ENCODE data around the gene ELP5. TPM values are rescaled to one million over a fixed set of nuclear protein-coding genes. Genes with fewer than 3 reads are reported as not detected.

The ELP5 gene
- total and polyA plus RNA-seq, 2 donors (not counting 3 experiments of a cell fraction or from before 2014, with no cell fraction given), result 44.4 to 54.7 TPM

DNA sequence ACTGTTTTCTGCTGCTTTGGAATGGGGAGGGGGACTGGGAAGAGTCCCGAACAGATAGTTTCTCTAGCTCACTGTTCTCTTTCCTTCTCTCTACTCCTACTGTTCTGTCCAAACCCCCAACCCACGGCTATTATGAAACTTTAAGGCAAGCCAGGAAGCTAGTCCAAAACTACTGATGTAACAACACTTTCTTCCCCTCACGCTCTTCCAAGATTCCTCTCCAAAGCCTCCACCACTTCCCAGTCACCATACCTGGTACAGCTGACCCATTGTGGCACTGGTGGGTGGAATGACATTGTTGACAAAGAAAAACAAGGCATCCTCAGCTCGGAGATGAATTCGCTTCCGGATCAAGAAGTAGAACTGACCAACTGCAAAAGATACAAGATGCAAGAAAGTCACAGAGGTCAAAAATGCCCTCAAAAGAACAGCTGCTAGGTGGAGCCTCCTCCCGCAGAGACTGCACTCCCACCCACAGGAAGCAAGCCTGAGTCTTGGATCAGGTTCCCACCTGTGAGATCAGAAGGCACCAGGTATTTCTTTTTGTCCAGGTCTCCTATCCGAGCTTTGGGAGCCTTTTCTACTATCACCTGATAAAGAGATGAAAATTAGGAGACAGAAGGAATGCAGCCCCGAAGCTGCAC lies 10.8 kb upstream of the ELP5 start:
- H4K20me1 ChIP-seq (replicated peaks; ENCODE audit: control insufficient read depth, extremely low read depth, insufficient read depth, low read length), result no peaks in the 10 kb centered on the region
- no peak overlapping the region for H2AFZ ChIP-seq (ENCODE audit: low read depth, low read length)
- dilution Hi-C loops (cut with MboI; ENCODE audit: extremely low pct_ligation_motif_present, low sequenced_read_pairs) (no loop called here), intact Hi-C loops (cut with micrococcal nuclease) (no loop called here)
- no peaks in the 10 kb centered on the region for H3K9me1 ChIP-seq (replicated peaks; ENCODE audit: control insufficient read depth, extremely low read depth, insufficient read depth, low read length)
- H3K36me3 ChIP-seq (ENCODE audit: control insufficient read depth in 2 of 2, extremely low read depth in 1 of 2, insufficient read depth in 2 of 2, low read length in 2 of 2), result peaks cover 14 to 21% of the 10 kb centered on the region in 2 experiments
- H3K27me3 ChIP-seq (ENCODE audit: control insufficient read depth in 2 of 2, insufficient read depth in 2 of 2, low read length in 2 of 2), result no peaks in the 10 kb centered on the region
- ChIA-PET POLR2A (interaction anchor here (0.8 kb wide), 1 partner anchor 88 kb away, joined by 5 read pairs; the partner anchor contains the start of gene NEURL4), CTCF (interaction anchor here (1.0 to 3.4 kb wide), 4 partner anchors 21 to 195 kb away, joined by 3 to 24 read pairs (median 12); partner anchors contain the start of genes ACADVL and DLG4)
- no peaks in the 10 kb centered on the region for H3K9me3 ChIP-seq (replicated peaks; ENCODE audit: control insufficient read depth, insufficient read depth, low read length)
- TF ChIP-seq JUN (IDR thresholded peaks at IDR 0.05; ENCODE audit: borderline replicate concordance, insufficient read depth, insufficient read length, low read depth) (no peak), EZH2 (IDR thresholded peaks at IDR 0.05; ENCODE audit: borderline replicate concordance, low read depth, low read length, severe bottlenecking) (no peak), MYC (IDR thresholded peaks at IDR 0.05; ENCODE audit: low read depth, low read length) (no peak), FOS (IDR thresholded peaks at IDR 0.05; ENCODE audit: borderline replicate concordance, insufficient read depth, low read length) (no peak)
- TF ChIP-seq, protein P1, sequence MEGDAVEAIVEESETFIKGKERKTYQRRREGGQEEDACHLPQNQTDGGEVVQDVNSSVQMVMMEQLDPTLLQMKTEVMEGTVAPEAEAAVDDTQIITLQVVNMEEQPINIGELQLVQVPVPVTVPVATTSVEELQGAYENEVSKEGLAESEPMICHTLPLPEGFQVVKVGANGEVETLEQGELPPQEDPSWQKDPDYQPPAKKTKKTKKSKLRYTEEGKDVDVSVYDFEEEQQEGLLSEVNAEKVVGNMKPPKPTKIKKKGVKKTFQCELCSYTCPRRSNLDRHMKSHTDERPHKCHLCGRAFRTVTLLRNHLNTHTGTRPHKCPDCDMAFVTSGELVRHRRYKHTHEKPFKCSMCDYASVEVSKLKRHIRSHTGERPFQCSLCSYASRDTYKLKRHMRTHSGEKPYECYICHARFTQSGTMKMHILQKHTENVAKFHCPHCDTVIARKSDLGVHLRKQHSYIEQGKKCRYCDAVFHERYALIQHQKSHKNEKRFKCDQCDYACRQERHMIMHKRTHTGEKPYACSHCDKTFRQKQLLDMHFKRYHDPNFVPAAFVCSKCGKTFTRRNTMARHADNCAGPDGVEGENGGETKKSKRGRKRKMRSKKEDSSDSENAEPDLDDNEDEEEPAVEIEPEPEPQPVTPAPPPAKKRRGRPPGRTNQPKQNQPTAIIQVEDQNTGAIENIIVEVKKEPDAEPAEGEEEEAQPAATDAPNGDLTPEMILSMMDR (IDR thresholded peaks at IDR 0.05; ENCODE audit: extremely low read depth in 1 of 2, insufficient read depth in 1 of 2, low read depth in 1 of 2, low read length in 2 of 2), result no peak
- TF ChIP-seq, protein P2, sequence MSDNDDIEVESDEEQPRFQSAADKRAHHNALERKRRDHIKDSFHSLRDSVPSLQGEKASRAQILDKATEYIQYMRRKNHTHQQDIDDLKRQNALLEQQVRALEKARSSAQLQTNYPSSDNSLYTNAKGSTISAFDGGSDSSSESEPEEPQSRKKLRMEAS (IDR thresholded peaks at IDR 0.05; ENCODE audit: insufficient read depth, insufficient read length), result no peak
- peaks cover 46% of the 10 kb centered on the region for H3K79me2 ChIP-seq (ENCODE audit: control insufficient read depth, insufficient read depth, low read length)
- H3K9ac ChIP-seq (replicated peaks; ENCODE audit: extremely low read depth, insufficient read depth, low read length), result peak overlapping the region; percentile 92
- H3K4me1 ChIP-seq (ENCODE audit: control insufficient read depth, extremely low read depth, insufficient read depth, low read length), result peaks cover 31% of the 10 kb centered on the region
- no TSS peak for BruUV-seq (replicated peaks)
- peak overlapping the region; percentile 95 for H3K27ac ChIP-seq (ENCODE audit: insufficient read depth, low read depth, low read length)
- no peak for DNase-seq (ENCODE audit: low read depth, low spot score)
- peak overlapping the region; percentile 30 to 91 (median 83) for H3K4me3 ChIP-seq (replicated peaks in 1 of 3; ENCODE audit: insufficient read depth in 1 of 3, low read depth in 1 of 3, low read length in 3 of 3)
- peak overlapping the region; percentile 83 for H3K4me2 ChIP-seq (ENCODE audit: insufficient read depth, low read length)
- FAIRE-seq, result no peak
